ENCODE measurements around the gene FBXO42.

- no peak for TF ChIP-seq CTCF (conservative IDR thresholded peaks at IDR 0.05 in 1 of 2, IDR thresholded peaks at IDR 0.05 in 1 of 2; ENCODE audit: low read depth in 1 of 2, low read length in 2 of 2)
- TF ChIP-seq EZH2 (IDR thresholded peaks at IDR 0.05; ENCODE audit: low read length, missing control alignments), result no peak
These were observed 145.5 kb downstream of the FBXO42 start for GRCh38 chr1:16206547-16207317.
